Measurements from ENCODE around the gene ZSCAN20. TPM values are rescaled to one million over a fixed set of nuclear protein-coding genes. Genes with fewer than 3 reads are reported as not detected.
"Not testable (repeated sequence)": the region's sequence is repeated elsewhere in the genome, so short reads cannot be mapped to it uniquely, and the experiment has no call there.

The ZSCAN20 gene
- total and polyA plus RNA-seq, 9 of the 15 experiments (the other 6 are each of a cell fraction or from before 2014, with no cell fraction given), result 0.36 to 3.3 (median 2.0) TPM

DNA sequence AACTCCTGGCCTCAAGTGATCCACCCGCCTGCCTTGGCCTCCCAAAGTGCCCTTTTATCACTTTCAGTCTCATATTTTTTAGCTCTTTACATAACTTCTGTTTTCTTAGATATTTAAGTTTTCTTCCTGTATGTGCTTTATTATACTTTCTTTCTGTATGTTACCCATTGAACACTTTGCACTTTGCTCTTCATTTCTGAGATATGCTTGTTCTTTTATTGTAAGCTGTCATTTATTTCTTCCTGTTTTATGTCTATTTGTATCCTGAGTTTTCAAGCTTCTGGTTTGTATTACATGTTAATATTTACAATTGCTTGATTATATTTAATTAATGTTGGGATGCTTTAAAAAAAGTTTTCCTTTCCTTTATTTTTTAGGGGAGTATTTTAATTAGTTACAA lies 35.7 kb downstream of the ZSCAN20 start (continued):
- TF ChIP-seq MAFK (IDR thresholded peaks at IDR 0.05; ENCODE audit: low read length), result no peak
- TF ChIP-seq SRSF9 (IDR thresholded peaks at IDR 0.05; ENCODE audit: borderline replicate concordance, low read depth, low read length), result no peak
- no peak for TF ChIP-seq E2F6 (IDR thresholded peaks at IDR 0.05; ENCODE audit: borderline replicate concordance in 1 of 2, extremely low read depth in 1 of 2, insufficient read depth in 1 of 2, insufficient read length in 1 of 2, low read depth in 1 of 2, low read length in 1 of 2, poor library complexity in 1 of 2, severe bottlenecking in 1 of 2)
- TF ChIP-seq ZNF175 (CRISPR knock-in tag; IDR thresholded peaks at IDR 0.05; ENCODE audit: low read depth), result no peak
- TF ChIP-seq BRF2 (IDR thresholded peaks at IDR 0.05; ENCODE audit: borderline replicate concordance, insufficient read depth, insufficient read length), result no peak
- no peak for TF ChIP-seq MCM3 (IDR thresholded peaks at IDR 0.05)
- TF ChIP-seq, protein P1, sequence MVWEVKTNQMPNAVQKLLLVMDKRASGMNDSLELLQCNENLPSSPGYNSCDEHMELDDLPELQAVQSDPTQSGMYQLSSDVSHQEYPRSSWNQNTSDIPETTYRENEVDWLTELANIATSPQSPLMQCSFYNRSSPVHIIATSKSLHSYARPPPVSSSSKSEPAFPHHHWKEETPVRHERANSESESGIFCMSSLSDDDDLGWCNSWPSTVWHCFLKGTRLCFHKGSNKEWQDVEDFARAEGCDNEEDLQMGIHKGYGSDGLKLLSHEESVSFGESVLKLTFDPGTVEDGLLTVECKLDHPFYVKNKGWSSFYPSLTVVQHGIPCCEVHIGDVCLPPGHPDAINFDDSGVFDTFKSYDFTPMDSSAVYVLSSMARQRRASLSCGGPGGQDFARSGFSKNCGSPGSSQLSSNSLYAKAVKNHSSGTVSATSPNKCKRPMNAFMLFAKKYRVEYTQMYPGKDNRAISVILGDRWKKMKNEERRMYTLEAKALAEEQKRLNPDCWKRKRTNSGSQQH (CRISPR knock-in tag; IDR thresholded peaks at IDR 0.05), result no peak

- H3K27me3 ChIP-seq (ENCODE audit: control insufficient read depth in 2 of 2, insufficient read depth in 2 of 2, low read length in 2 of 2), result peaks cover 9 to 12% of the 10 kb centered on the region in 2 experiments; a peak in 4 of 5 replicates
- H3K27ac ChIP-seq (ENCODE audit: extremely low read depth, low read depth, low read length); ATAC-seq; H3K9ac ChIP-seq (ENCODE audit: insufficient read depth in 1 of 2, low read depth in 2 of 2, low read length in 2 of 2); in situ Hi-C loops (cut with MboI); H3K9me3 ChIP-seq (replicated peaks; ENCODE audit: control insufficient read depth, insufficient read depth, low read depth, low read length); H3K4me1 ChIP-seq (replicated peaks in 1 of 2; ENCODE audit: control insufficient read depth in 2 of 2, insufficient read depth in 2 of 2, low read length in 2 of 2); H3K36me3 ChIP-seq (ENCODE audit: control insufficient read depth, insufficient read depth, low read length); H3K4me2 ChIP-seq (ENCODE audit: insufficient read depth, low read length); intact Hi-C loops (cut with micrococcal nuclease); H3K4me3 ChIP-seq; CTCF ChIA-PET (ENCODE audit: low intra/inter-chr PET ratio); FAIRE-seq; DNase-seq (ENCODE audit: extremely low read depth in 1 of 4, low spot score in 3 of 4); H4K20me1 ChIP-seq (replicated peaks; ENCODE audit: control insufficient read depth, insufficient read depth, low read length); H2AFZ ChIP-seq (ENCODE audit: low read depth, low read length); POLR2A ChIA-PET; H3K9me1 ChIP-seq (ENCODE audit: control insufficient read depth, insufficient read depth, low read length); BruUV-seq (replicated peaks); H3K79me2 ChIP-seq (ENCODE audit: control insufficient read depth, insufficient read depth, low read length): not testable (repeated sequence)
- 0% methylated on average over 8 of the region's 24 CpGs for WGBS (ENCODE audit: insufficient coverage, low coverage, missing lambda C conversion rate)
Measured at GRCh38 chr1:33509276-33509675, 36.8 kb downstream of the ZSCAN20 start.

Measured in K562 (cell line).